NCI-H2196 (cell line): ENCODE measurements around the gene LUZP2.

Source experiments
- DNase-seq: peaks from one replicate; lab custom pipeline; 2025; ENCODE audit not compliant: unreplicated experiment; lab: John Stamatoyannopoulos, UW

LUZP2 gene

DNA sequence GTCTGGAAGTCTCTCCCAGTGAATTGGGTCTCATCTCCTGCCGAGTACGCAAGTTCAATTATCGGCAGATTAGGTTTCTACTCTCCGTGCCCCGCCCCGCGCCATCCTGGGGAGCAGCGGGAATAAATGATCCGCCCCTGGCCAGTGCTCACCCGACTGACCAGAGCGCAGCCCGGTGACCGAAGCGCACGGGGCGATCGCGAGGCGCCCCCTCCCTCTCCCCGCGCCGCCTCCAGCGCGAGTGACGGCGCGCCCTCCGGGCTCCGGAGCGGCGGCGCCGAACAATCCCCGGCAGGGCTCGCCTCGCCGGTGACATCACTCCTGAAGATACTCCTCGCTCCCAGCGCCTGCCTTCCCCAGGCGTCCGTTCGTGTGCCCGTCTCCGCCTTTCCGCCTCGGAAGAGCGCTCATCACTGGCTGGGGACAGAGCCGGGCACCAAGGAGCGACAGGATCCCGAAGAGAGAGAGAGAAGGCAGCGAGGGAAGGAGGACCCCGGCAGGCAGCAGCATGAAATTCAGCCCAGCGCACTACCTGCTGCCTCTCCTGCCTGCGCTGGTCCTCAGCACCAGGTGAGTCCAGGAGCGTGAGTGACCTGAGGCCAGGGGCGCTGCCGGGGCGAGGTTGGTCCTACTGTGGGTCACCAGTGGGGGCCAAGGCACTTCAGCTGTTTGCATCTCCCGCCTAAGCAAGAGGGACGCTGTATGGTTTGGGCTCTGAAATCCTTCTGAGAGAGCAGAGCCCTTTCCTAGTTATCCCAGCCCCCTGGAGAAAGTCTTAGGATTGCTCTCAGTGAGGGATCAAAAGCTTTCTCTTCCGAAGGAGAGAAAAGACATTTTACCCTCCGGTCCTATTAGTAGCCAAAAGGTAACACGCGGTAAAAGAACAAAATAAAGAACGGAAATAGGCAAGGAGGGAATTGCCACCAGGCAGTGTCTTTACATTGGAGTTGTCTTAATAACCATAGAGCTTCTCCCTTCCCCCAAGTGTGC lies at the start of gene LUZP2:
Gene LUZP2, plus strand, starts transcription at position 318 of the 990 bp plus-strand sequence.
- DNase-seq = no peak

DNA sequence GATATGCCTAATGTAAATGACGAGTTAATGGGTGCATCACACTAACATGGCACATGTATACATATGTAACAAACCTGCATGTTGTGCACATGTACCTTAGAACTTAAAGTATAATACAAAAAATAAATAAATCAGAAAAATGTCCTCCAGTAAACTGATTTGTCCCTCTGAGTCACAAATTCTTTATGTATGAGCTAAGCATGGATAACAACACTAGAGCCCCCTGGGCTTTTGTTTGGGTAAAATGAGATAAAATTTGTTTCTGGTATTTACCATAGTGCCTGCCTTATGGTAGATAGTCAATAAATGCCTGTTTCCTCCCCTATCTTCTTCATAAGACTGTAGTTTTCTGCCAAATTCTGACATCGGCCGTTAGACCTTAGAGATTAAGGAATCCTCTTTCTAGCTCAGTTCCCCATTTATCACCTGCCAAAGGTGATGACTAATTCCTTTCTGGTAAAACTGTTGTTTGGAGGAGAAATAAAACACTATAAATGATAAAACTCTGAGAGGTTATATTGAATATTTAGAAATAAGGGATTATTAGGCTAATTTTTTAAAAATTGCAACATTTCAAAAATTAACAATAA lies 43.6 kb upstream of the LUZP2 start:
- DNase-seq = no peak

DNA sequence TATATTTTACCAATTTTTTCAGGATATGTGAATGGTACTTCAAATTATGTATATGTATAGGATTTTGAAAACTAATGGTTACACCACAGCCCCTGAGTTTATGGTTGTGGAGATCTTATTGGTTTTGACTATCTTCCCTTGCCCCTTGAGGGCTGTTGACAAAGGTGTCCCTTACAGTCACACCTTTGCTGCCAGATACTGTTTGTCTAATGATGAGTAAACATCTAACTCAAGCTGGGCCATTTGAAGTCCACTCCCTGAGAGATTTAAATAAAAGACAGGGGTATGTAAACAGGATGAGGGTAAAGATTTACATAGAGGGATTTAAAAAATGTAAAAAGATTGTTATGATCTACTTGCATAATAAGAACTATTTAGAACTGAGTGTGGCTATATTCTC lies 38.9 kb upstream of the LUZP2 start:
- no peak for DNase-seq

DNA sequence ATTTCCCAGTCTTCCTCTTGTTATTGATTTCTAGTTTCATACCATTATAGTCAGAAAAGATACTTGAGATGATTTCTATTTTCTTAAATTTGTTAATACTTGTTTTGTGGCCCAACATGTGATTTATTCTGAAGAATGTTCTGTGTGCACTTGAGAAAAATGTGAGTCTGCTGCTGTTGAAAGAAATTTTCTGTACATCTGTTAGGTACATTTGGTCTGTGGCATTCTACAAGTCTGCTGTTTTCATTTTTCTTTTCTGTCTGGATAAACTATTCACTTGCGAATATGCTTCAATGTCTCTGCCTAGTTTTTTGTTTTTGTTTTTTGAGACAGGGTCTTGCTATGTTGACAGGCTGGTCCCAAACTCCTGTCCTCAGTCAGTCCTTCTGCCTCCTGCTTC lies 26.4 kb upstream of the LUZP2 start:
- DNase-seq = no peak

GRCh38 chr11:24471084-24471483 lies 25.8 kb upstream of the LUZP2 start:
- no peak for DNase-seq

GRCh38 chr11:24478718-24479117 lies 18.1 kb upstream of the LUZP2 start:
- DNase-seq = no peak

- no peak for DNase-seq
These were observed 7.4 kb upstream of the LUZP2 start for GRCh38 chr11:24489477-24489876.

GRCh38 chr11:24496386-24496735 lies 492 bp upstream of the LUZP2 start:
- DNase-seq = no peak

DNA sequence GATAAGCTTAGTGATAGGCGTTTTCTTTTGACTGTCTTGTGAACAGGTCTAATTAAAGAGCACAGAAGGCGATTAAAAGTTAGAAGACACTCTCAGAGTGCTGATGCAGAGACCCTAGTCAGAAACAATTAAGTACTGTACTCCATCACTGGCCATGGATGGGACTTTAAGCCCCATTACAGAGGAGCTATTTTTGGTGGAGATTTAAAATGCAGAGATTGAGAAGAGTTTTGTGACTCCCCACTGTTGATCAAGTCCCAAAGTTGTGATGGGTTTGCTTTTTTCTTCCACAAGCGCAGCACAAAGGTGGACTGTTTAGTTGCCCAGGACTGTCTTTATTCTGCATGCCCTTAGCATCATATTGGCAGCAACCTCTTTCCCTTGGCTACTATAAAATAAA lies 978 bp downstream of the LUZP2 start:
- DNase-seq = no peak

DNA sequence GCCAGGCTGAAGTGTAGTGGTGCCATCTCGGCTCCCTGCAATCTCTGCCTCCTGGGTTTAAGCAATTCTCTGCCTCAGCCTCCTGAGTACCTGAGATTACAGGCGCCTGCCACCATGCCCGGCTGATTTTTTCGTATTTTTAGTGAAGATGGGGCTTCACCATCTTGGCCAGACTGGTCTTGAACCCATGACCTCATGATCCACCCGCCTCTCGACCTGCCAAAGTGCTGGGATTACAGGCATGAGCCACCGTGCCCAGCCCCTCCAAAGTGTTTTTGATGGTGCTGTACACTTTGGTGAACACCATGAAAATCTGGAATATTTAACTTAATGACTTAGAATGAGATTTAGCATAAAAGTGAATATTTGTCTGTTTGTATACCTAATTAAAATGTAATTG lies 5.6 kb downstream of the LUZP2 start:
- no peak for DNase-seq

- DNase-seq = no peak
These were observed 12.3 kb downstream of the LUZP2 start for GRCh38 chr11:24509114-24509513.

DNA sequence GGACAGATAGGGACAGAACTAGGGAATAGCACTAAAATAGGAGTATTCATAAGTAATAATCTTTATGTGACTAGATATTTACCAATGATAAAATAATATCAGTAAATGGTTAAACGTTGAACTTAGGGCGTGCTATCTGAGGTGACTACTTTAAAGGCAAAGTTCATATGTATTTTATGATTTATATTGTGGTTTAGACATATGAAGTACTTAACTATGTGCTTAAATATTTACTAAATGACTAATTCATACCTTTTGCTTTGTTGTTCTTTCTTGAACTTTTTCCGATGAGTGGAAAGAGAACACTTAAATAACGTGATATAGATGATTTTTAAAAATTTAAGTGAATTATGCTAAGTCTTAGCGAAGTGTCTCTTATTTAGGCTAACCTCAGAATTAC lies 14.7 kb downstream of the LUZP2 start:
- DNase-seq = no peak

- no peak for DNase-seq
These were observed 16.8 kb downstream of the LUZP2 start for GRCh38 chr11:24513479-24514218.

GRCh38 chr11:24514219-24514594 lies 17.4 kb downstream of the LUZP2 start:
- DNase-seq = no peak

DNA sequence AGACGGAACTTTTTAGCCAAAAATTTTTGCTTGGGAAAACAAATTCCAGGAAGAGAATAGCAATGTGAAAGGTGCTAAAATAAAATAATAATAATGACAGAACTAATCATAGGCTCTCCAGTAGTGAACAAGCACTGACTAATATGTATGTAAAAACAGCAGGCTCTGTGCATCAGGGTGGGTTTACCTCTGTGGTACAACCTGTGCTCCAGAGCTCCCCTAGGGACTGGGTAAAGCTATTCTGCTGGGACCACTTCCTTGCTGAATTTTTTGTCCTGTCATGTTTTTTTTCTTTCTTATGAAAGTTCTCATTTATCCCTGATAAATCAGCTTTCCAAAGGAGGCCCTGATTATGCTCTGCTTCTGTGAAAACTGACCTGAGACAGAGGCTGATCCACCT lies 18.8 kb downstream of the LUZP2 start:
- DNase-seq = no peak

GRCh38 chr11:24516638-24517037 lies 19.8 kb downstream of the LUZP2 start:
- no peak for DNase-seq

DNA sequence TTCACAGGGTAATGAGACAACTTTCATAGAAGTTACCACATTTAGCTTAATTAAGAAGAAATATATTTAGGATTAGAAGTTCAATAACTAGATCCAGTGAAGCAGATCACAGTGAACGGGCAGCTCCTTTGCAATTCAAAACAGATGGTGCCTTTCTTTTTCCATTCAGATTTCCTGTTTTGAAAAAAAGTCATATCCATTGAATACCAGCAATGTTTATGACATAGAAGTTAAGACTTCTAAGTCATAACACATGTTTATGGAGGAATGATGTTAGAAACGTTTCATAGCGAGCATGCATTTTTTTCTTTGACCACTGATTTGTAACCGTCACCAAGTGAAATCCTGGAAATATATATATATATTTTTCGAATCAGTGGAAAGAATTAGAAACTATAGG lies 24.7 kb downstream of the LUZP2 start:
- DNase-seq = no peak

GRCh38 chr11:24524156-24524555 lies 27.3 kb downstream of the LUZP2 start:
- no peak for DNase-seq

DNA sequence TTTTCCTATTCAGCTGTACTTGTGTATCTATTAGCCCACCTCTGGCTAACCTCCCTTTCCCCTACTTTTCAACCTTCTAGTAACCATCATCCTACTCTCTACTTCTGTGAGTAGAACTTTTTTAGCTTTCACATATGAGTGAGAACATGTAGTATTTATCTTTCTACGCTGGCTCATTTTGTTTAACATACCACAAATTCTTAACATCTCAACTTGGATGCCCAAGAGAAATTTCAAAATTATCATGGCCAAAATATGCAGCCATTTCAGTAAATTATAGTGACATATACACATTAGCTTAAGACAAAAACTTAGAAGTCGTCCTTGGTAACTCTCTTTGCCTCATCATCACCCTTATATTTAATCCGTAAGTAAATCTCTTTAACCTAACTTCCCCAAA lies 34.7 kb downstream of the LUZP2 start:
- no peak for DNase-seq

- no peak for DNase-seq
These were observed 46.9 kb downstream of the LUZP2 start for GRCh38 chr11:24543771-24544170.

GRCh38 chr11:24556693-24557092 lies 59.8 kb downstream of the LUZP2 start:
- DNase-seq = no peak

DNA sequence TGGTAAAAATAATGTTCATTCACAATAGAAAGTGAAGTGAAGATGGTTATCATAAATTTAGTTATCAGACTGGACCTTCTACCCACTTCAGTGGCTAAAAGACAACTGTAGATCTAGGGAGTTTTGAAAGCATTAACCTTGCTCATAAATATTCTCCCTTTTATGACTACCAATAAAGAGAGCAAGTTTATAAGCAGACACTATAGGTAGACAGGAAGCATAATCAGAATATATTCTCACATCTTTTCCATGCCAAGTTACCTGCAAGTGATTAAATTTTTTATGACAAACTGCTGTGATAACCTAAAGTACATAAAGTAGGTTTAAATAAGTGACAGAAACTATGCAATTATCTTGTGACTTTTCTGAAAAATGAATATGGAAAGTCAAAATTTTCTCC lies 62.5 kb downstream of the LUZP2 start:
- no peak for DNase-seq
